ENCODE data around the gene APOC3.

DNA sequence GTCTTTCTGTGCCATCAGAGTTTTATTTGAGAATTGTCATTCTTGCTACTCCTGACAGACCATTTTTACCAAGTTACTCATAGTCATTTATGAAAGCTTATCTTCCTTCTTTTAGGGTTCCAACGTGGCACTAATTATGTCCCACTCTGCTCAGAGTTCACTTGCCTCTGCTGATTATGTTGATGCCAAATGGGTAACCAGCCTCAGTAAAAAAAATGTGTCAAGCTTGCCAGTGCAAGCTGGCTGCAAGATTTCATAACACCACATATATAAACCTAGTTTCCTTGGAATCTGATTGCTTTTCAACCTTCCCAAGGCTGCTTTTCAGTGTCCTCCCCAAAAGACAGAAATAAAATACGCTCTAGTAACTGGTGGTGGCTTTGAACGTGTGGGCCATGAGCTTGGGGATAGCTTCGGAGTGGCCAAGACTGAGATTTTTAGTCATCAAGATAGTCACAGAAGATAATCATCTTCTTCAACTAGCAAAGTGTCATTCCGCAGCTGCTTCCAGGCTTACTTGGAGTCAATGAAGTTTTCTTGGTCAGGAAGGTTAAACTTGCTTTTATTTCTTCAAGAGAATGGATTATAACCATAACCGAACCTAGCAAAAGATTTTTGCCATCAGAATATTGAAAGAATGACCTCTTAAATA, 37.2 kb downstream of the APOC3 start:
- no peak for TF ChIP-seq POLR2AphosphoS5 (IDR thresholded peaks at IDR 0.05)
- no peak for TF ChIP-seq POLR2A (IDR thresholded peaks at IDR 0.05)
- TF ChIP-seq, protein P1, sequence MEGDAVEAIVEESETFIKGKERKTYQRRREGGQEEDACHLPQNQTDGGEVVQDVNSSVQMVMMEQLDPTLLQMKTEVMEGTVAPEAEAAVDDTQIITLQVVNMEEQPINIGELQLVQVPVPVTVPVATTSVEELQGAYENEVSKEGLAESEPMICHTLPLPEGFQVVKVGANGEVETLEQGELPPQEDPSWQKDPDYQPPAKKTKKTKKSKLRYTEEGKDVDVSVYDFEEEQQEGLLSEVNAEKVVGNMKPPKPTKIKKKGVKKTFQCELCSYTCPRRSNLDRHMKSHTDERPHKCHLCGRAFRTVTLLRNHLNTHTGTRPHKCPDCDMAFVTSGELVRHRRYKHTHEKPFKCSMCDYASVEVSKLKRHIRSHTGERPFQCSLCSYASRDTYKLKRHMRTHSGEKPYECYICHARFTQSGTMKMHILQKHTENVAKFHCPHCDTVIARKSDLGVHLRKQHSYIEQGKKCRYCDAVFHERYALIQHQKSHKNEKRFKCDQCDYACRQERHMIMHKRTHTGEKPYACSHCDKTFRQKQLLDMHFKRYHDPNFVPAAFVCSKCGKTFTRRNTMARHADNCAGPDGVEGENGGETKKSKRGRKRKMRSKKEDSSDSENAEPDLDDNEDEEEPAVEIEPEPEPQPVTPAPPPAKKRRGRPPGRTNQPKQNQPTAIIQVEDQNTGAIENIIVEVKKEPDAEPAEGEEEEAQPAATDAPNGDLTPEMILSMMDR (IDR thresholded peaks at IDR 0.05), result no peak

Data from prostate gland (tissue), 2 donors.